ENCODE results near the gene LRRC49. TPM values are rescaled to one million over a fixed set of nuclear protein-coding genes. Genes with fewer than 3 reads are reported as not detected.

Gene LRRC49
- total and polyA plus RNA-seq, 2 experiments from 2014 or later: 8.5 to 14.6 TPM

DNA sequence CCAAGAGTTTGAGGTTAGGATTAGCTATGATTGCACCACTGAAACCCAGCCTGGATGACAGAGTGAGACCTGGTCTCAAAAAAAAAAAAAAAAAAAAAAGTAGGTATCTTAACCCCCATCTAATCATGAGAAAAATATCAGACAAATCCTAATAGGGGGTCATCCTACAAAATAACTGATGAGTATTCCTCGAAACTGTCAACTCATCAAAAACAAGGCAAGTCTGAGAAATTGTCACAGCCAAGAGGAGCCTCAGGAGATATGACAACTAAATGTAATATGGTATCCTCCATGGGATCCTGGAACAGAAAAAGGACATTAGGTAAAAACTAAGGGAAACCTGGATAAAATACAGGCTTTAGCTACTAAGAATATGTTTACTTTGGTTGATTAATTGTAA, 70.6 kb downstream of the LRRC49 start:
- Mint-ChIP-seq H3K9me3 (peaks cover 6% of the 10 kb centered on the region; the same call in 2 of the 3 replicates), H3K36me3 (ENCODE audit: low read depth) (peaks cover 7% of the 10 kb centered on the region; the same call in 2 of the 3 replicates), H3K4me1 (no peaks in the 10 kb centered on the region; the same call in 2 of the 3 replicates), H3K27me3 (ENCODE audit: insufficient read depth, low read depth, poor library complexity) (no peaks in the 10 kb centered on the region), H3K4me3 (no peak overlapping the region), H3K27ac (no peak overlapping the region)
- Histone ChIP-seq H2AFZ (no peak overlapping the region), H3K4me1 (ENCODE audit: insufficient read depth) (no peaks in the 10 kb centered on the region), H3K9me2 (ENCODE audit: insufficient read depth) (no peaks in the 10 kb centered on the region), H3K79me2 (replicated peaks; ENCODE audit: insufficient read depth) (no peaks in the 10 kb centered on the region), H3K4me3 (no peak overlapping the region), H3K27me3 (ENCODE audit: insufficient read depth) (no peaks in the 10 kb centered on the region), H3F3A (replicated peaks; ENCODE audit: low read depth) (no peaks in the 10 kb centered on the region), H4K20me1 (replicated peaks; ENCODE audit: insufficient read depth) (no peaks in the 10 kb centered on the region), H3K36me3 (ENCODE audit: insufficient read depth) (no peaks in the 10 kb centered on the region), H3K27ac (ENCODE audit: low read depth) (no peak overlapping the region), H3K4me2 (no peak overlapping the region)
- DNase-seq (ENCODE audit: low spot score) (no peak), ATAC-seq (no peak)
- no peak for TF ChIP-seq EZH2phosphoT487 (IDR thresholded peaks at IDR 0.05; ENCODE audit: unreplicated experiment)
- TF ChIP-seq ZNF114 (CRISPR knock-in tag; IDR thresholded peaks at IDR 0.05): no peak
- no peak for TF ChIP-seq JUNB (IDR thresholded peaks at IDR 0.05; ENCODE audit: unreplicated experiment)
- TF ChIP-seq, protein P1, sequence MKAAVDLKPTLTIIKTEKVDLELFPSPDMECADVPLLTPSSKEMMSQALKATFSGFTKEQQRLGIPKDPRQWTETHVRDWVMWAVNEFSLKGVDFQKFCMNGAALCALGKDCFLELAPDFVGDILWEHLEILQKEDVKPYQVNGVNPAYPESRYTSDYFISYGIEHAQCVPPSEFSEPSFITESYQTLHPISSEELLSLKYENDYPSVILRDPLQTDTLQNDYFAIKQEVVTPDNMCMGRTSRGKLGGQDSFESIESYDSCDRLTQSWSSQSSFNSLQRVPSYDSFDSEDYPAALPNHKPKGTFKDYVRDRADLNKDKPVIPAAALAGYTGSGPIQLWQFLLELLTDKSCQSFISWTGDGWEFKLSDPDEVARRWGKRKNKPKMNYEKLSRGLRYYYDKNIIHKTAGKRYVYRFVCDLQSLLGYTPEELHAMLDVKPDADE (IDR thresholded peaks at IDR 0.05): no peak
- TF ChIP-seq EZH2 (IDR thresholded peaks at IDR 0.05; ENCODE audit: low read depth, unreplicated experiment): no peak
- no peak for TF ChIP-seq POLR2AphosphoS5 (IDR thresholded peaks at IDR 0.05; ENCODE audit: low read depth)
- TF ChIP-seq STAT1 (IDR thresholded peaks at IDR 0.05; ENCODE audit: unreplicated experiment): no peak
- no peak for TF ChIP-seq ZNF331 (CRISPR knock-in tag; IDR thresholded peaks at IDR 0.05; ENCODE audit: low read depth)
- TF ChIP-seq NANOG (IDR thresholded peaks at IDR 0.05; ENCODE audit: borderline replicate concordance): no peak
- TF ChIP-seq, protein P2, sequence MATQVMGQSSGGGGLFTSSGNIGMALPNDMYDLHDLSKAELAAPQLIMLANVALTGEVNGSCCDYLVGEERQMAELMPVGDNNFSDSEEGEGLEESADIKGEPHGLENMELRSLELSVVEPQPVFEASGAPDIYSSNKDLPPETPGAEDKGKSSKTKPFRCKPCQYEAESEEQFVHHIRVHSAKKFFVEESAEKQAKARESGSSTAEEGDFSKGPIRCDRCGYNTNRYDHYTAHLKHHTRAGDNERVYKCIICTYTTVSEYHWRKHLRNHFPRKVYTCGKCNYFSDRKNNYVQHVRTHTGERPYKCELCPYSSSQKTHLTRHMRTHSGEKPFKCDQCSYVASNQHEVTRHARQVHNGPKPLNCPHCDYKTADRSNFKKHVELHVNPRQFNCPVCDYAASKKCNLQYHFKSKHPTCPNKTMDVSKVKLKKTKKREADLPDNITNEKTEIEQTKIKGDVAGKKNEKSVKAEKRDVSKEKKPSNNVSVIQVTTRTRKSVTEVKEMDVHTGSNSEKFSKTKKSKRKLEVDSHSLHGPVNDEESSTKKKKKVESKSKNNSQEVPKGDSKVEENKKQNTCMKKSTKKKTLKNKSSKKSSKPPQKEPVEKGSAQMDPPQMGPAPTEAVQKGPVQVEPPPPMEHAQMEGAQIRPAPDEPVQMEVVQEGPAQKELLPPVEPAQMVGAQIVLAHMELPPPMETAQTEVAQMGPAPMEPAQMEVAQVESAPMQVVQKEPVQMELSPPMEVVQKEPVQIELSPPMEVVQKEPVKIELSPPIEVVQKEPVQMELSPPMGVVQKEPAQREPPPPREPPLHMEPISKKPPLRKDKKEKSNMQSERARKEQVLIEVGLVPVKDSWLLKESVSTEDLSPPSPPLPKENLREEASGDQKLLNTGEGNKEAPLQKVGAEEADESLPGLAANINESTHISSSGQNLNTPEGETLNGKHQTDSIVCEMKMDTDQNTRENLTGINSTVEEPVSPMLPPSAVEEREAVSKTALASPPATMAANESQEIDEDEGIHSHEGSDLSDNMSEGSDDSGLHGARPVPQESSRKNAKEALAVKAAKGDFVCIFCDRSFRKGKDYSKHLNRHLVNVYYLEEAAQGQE (IDR thresholded peaks at IDR 0.05; ENCODE audit: unreplicated experiment): no peak

DNA sequence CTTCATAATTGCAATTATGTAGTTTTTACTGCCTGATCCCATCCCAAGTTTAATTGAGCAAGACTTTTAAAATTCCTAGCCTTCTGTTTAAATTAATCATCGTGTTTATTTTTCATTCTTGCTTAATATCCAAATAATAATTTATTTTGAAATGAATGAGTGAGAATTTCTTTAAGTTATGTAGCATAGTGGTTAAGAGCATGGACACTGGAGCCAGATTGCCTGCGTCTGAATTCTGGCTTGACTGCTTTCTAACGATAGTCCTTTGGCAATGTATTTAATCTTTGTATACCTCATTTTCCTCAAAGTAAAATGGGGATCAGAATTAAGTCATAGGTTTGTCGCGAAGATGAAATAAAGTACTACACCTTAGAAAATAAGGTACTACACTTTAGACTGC, 71.4 kb downstream of the LRRC49 start:
- Histone ChIP-seq H3K9me2 (ENCODE audit: insufficient read depth) (no peaks in the 10 kb centered on the region), H2AFZ (no peak overlapping the region), H3K27me3 (ENCODE audit: insufficient read depth) (no peaks in the 10 kb centered on the region), H3F3A (replicated peaks; ENCODE audit: low read depth) (no peaks in the 10 kb centered on the region), H3K36me3 (ENCODE audit: insufficient read depth) (no peaks in the 10 kb centered on the region), H3K4me2 (no peak overlapping the region), H3K4me3 (no peak overlapping the region), H4K20me1 (replicated peaks; ENCODE audit: insufficient read depth) (0 out of 2 replicates have a peak, but pooled peaks cover 4% of the 10 kb centered on the region), H3K4me1 (ENCODE audit: insufficient read depth) (no peaks in the 10 kb centered on the region), H3K79me2 (replicated peaks; ENCODE audit: insufficient read depth) (no peaks in the 10 kb centered on the region), H3K27ac (ENCODE audit: low read depth) (no peak overlapping the region)
- TF ChIP-seq ZNF331 (CRISPR knock-in tag; IDR thresholded peaks at IDR 0.05; ENCODE audit: low read depth) (no peak), NANOG (IDR thresholded peaks at IDR 0.05; ENCODE audit: borderline replicate concordance) (no peak), EZH2phosphoT487 (IDR thresholded peaks at IDR 0.05; ENCODE audit: unreplicated experiment) (no peak), ZNF114 (CRISPR knock-in tag; IDR thresholded peaks at IDR 0.05) (no peak), CREB1 (CRISPR knock-in tag; IDR thresholded peaks at IDR 0.05; ENCODE audit: low read depth) (no peak), POLR2AphosphoS5 (IDR thresholded peaks at IDR 0.05; ENCODE audit: low read depth) (no peak)
- TF ChIP-seq, protein P3, sequence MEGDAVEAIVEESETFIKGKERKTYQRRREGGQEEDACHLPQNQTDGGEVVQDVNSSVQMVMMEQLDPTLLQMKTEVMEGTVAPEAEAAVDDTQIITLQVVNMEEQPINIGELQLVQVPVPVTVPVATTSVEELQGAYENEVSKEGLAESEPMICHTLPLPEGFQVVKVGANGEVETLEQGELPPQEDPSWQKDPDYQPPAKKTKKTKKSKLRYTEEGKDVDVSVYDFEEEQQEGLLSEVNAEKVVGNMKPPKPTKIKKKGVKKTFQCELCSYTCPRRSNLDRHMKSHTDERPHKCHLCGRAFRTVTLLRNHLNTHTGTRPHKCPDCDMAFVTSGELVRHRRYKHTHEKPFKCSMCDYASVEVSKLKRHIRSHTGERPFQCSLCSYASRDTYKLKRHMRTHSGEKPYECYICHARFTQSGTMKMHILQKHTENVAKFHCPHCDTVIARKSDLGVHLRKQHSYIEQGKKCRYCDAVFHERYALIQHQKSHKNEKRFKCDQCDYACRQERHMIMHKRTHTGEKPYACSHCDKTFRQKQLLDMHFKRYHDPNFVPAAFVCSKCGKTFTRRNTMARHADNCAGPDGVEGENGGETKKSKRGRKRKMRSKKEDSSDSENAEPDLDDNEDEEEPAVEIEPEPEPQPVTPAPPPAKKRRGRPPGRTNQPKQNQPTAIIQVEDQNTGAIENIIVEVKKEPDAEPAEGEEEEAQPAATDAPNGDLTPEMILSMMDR (conservative IDR thresholded peaks at IDR 0.05; ENCODE audit: low read depth in 2 of 2): no peak
- TF ChIP-seq, protein P1 (IDR thresholded peaks at IDR 0.05): no peak
- no peaks in the 10 kb centered on the region for H3K27me3 Mint-ChIP-seq (ENCODE audit: insufficient read depth, low read depth, poor library complexity)
- H3K4me1 Mint-ChIP-seq: no peaks in the 10 kb centered on the region; the same call in 2 of the 3 replicates
- no peak for ATAC-seq
- peaks cover 6% of the 10 kb centered on the region; the same call in 2 of the 3 replicates for H3K9me3 Mint-ChIP-seq
- H3K4me3 Mint-ChIP-seq: no peak overlapping the region
- no peak for DNase-seq (ENCODE audit: low spot score)
- H3K36me3 Mint-ChIP-seq (ENCODE audit: low read depth): peaks cover 7% of the 10 kb centered on the region; the same call in 2 of the 3 replicates
- no peak overlapping the region for H3K27ac Mint-ChIP-seq

All from GM23338 (cell line).